ENCODE results near the gene FTCD. TPM values are rescaled to one million over a fixed set of nuclear protein-coding genes. Genes with fewer than 3 reads are reported as not detected.
"Not testable (repeated sequence)": the region's sequence is repeated elsewhere in the genome, so short reads cannot be mapped to it uniquely, and the experiment has no call there.

The FTCD gene
- total RNA-seq, 1 donor from 2014 or later, result 0.69 TPM

DNA sequence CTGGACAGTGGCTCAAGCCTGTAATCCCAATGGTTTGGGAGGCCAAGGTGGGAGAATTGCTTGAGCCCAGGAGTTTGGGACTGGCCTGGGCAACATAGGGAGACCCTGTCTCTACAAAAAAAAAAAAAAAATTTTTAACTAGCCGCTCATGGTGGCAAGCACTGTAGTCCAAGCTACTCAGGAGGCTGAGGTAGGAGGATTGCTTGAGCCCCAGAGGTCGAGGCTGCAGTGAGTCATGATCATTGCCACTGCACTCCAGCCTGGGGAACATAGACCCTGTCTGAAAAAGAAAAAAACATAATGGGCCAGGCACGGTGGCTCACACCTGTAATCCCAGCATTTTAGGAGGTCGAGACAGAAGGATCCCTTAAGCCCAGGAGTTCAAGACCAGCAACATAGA is 23.6 kb upstream of the FTCD start:
- no peak overlapping the region for H3K4me3 Mint-ChIP-seq
- ChIA-PET CTCF (no interaction called here), POLR2A (no interaction called here)
- DNase-seq (no peak), ATAC-seq (ENCODE audit: low read depth) (no peak)
- peaks cover 3% of the 10 kb centered on the region for H3K27me3 Mint-ChIP-seq
- H3K4me1 Mint-ChIP-seq, result peaks cover 2% of the 10 kb centered on the region
- TF ChIP-seq, protein P1, sequence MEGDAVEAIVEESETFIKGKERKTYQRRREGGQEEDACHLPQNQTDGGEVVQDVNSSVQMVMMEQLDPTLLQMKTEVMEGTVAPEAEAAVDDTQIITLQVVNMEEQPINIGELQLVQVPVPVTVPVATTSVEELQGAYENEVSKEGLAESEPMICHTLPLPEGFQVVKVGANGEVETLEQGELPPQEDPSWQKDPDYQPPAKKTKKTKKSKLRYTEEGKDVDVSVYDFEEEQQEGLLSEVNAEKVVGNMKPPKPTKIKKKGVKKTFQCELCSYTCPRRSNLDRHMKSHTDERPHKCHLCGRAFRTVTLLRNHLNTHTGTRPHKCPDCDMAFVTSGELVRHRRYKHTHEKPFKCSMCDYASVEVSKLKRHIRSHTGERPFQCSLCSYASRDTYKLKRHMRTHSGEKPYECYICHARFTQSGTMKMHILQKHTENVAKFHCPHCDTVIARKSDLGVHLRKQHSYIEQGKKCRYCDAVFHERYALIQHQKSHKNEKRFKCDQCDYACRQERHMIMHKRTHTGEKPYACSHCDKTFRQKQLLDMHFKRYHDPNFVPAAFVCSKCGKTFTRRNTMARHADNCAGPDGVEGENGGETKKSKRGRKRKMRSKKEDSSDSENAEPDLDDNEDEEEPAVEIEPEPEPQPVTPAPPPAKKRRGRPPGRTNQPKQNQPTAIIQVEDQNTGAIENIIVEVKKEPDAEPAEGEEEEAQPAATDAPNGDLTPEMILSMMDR (IDR thresholded peaks at IDR 0.05), result no peak
- H3K9me3 Mint-ChIP-seq, result peaks cover 15% of the 10 kb centered on the region
- intact Hi-C loops (cut with micrococcal nuclease), result no loop called here
- no peak overlapping the region for H3K27ac Mint-ChIP-seq
- H3K36me3 Mint-ChIP-seq (ENCODE audit: low read depth), result peaks cover 7% of the 10 kb centered on the region

DNA sequence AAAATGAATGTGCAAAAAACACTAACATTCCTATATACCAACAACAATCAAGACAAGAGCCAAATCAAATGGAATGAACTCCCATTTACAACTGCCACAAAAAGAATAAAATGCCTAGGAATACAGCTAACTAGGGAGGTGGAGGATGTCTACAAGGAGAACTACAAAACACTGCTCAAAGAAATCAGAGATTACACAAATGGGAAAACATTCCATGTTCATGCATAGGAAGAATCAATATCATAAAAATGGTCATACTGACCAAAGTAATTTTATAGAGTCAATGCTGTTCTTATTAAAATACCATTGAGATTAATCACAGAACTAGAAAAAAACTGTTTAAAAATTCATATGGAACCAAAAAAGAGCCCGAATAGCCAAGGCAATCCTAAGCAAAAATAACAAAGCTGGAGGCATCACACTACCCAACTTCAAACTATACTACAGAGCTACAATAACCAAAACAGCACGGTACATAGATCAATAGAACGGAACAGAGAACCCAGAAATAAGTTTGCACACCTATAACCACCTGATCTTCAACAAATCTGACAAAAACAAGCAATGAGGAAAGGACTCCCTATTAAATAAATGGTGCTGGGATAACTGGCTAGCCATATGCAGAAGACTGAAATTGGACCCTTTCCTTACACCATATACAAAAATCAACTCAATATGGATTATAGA is 21.2 kb upstream of the FTCD start:
- ATAC-seq (ENCODE audit: low read depth); H3K4me3 Mint-ChIP-seq; H3K27ac Mint-ChIP-seq; CTCF ChIA-PET; POLR2A ChIA-PET; H3K36me3 Mint-ChIP-seq (ENCODE audit: low read depth); intact Hi-C loops (cut with micrococcal nuclease); H3K4me1 Mint-ChIP-seq; H3K27me3 Mint-ChIP-seq; DNase-seq: not testable (repeated sequence)
- H3K9me3 Mint-ChIP-seq, result peaks cover 15% of the 10 kb centered on the region

DNA sequence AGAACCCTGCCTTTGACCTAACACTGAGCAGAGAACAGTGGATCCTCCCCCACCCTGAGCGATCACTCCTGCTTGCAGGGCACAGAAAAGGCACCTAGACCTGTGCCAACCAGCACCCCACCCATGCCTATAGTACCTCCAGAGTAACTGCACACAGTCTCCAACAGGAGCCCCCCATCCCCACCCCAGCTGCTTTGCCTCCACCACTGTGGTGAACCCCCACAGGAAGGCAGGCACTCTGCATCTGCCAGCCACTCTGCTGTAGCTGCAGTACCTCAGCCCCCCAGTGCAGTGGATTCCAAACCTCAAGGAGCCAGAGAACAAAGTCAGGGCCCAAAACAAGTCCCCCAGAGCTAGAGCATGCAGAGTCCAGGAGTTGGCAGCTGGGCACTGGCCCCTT is 18.2 kb upstream of the FTCD start:
- intact Hi-C loops (cut with micrococcal nuclease), result no loop called here
- Mint-ChIP-seq H3K4me1 (peaks cover 14% of the 10 kb centered on the region), H3K36me3 (ENCODE audit: low read depth) (peaks cover 7% of the 10 kb centered on the region), H3K4me3 (no peak overlapping the region), H3K27ac (no peak overlapping the region), H3K27me3 (peaks cover 3% of the 10 kb centered on the region), H3K9me3 (peaks cover 15% of the 10 kb centered on the region)
- POLR2A ChIA-PET, result no interaction called here
- CTCF ChIA-PET, result no interaction called here
- TF ChIP-seq, protein P1 (IDR thresholded peaks at IDR 0.05), result no peak
- ATAC-seq (ENCODE audit: low read depth), result no peak
- no peak for DNase-seq

DNA sequence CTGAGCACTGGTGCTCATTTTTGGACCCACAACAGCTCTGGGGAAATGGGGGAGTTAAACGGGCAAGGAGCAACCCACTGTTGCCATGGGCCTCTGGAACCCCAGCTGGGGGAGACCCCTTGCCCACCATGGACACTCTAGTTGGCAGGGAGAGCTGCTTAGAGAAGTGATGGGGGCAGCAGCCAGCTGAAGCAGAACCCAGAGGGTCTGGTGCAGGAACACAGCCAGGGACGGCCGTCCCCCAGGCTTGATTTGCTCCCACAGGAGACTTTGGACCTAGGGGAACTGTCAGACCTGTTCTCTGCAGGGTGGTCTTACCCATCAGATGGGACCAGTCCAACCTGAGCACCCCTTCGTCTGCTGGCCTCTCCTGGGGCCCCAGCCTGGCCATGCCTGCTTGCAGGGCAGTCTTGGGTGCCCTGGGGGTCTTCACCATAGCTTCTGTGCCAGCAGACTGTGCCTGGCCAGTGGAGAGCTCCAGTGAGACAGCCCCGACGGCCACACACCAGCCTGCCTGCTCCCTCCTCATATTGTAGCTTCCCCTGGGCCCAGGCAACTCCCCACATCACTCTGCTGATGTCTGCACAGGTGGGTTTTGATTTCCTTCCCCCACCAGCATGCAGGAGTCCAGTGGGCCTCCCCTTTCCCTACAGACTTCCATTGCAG is 17.6 kb upstream of the FTCD start:
- Mint-ChIP-seq H3K36me3 (ENCODE audit: low read depth) (peaks cover 7% of the 10 kb centered on the region), H3K4me3 (no peak overlapping the region), H3K27me3 (peaks cover 3% of the 10 kb centered on the region), H3K4me1 (peaks cover 14% of the 10 kb centered on the region), H3K27ac (no peak overlapping the region), H3K9me3 (peaks cover 15% of the 10 kb centered on the region)
- no peak for ATAC-seq (ENCODE audit: low read depth)
- ChIA-PET POLR2A (no interaction called here), CTCF (interaction anchor here (0.7 kb wide), 1 partner anchor 30 kb away, joined by 3 read pairs; no protein-coding TSS in a partner anchor)
- DNase-seq, result no peak
- intact Hi-C loops (cut with micrococcal nuclease), result no loop called here
- TF ChIP-seq, protein P1 (IDR thresholded peaks at IDR 0.05), result no peak

DNA sequence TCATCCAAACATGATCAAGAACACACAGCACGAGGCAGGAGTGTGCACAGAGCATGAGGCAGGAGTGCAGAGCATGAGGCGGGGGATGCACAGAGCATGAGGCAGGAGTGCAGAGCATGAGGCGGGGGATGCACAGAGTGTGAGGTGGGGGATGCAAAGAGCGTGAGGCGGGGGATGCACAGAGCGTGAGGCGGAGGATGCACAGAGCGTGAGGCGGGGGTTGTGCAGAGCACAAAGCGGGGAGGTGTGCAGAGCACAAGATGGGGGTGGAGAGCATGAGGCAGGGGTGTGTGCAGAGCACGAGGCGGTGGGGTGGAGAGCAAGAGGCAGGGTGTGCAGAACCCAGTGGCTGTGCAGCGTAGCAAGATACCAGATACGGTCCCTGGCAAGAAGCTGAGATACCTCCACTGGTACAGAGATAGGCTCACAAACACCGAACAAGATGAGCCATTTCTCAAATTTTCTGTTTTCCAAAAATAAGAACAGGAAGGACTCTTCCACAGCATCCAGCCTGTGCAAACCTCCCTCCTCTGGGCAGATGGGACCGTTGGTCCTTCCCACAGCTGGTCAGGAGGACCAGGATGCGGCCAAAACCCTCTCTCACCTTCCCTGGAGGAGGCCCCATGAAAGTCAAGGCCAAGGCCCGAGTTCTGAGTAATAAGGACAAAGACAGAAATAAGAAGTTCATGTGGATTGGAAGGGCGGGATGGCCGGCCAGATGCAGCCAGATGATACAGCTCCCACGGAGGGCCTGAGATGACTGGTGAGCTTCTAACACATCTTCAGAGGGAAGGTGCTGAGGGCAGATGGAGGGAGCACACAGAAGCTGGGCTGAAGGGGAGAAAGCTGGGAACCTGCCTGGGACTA is 16.9 kb upstream of the FTCD start:
- peaks cover 3% of the 10 kb centered on the region for H3K27me3 Mint-ChIP-seq
- ChIA-PET POLR2A (no interaction called here), CTCF (interaction anchor here (0.7 kb wide), 1 partner anchor 29 kb away, joined by 3 read pairs; no protein-coding TSS in a partner anchor)
- H3K4me1 Mint-ChIP-seq, result peaks cover 14% of the 10 kb centered on the region
- H3K4me3 Mint-ChIP-seq, result no peak overlapping the region
- intact Hi-C loops (cut with micrococcal nuclease), result no loop called here
- DNase-seq, result peak; percentile 12
- peaks cover 15% of the 10 kb centered on the region for H3K9me3 Mint-ChIP-seq
- H3K36me3 Mint-ChIP-seq (ENCODE audit: low read depth), result peaks cover 7% of the 10 kb centered on the region
- no peak overlapping the region for H3K27ac Mint-ChIP-seq
- peak; percentile 62 for ATAC-seq (ENCODE audit: low read depth)
- TF ChIP-seq, protein P1 (IDR thresholded peaks at IDR 0.05), result no peak

Measured in activated B cell treated with CpG ODN at 0.5 μM for 24 hours (primary cell).